ENCODE measurements around the gene PORCN.
"Not testable (repeated sequence)": the region's sequence is repeated elsewhere in the genome, so short reads cannot be mapped to it uniquely, and the experiment has no call there.

Gene PORCN

DNA sequence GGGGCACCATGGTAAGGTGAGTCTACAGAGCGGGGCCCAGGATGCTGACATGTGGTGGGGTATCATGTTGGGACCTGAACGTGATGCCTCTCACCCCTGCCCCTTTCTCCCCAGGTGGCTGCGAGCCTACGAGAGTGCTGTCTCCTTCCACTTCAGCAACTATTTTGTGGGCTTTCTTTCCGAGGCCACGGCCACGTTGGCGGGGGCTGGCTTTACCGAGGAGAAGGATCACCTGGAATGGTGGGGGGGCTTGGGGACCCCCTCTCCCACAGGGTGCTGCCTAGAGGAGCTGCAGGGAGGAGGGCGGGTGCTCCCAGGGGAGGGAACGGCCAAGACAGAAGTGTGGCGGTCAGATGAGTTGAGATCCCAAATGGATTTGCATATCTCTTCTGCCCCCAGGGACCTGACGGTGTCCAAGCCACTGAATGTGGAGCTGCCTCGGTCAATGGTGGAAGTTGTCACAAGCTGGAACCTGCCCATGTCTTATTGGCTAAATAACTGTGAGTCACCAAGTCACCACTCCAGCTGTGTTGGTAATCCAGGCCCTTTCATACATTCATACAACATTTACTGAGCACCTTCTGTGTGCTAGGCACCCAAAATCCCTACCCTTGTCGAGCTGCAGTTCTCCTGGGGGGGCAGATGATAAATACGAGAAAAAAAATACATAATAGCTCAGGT is 5.5 kb downstream of the PORCN start:
- DNase-seq, result no peak

- no peak for DNase-seq
Measured at GRCh38 chrX:48514868-48515460, 6.2 kb downstream of the PORCN start.

DNA sequence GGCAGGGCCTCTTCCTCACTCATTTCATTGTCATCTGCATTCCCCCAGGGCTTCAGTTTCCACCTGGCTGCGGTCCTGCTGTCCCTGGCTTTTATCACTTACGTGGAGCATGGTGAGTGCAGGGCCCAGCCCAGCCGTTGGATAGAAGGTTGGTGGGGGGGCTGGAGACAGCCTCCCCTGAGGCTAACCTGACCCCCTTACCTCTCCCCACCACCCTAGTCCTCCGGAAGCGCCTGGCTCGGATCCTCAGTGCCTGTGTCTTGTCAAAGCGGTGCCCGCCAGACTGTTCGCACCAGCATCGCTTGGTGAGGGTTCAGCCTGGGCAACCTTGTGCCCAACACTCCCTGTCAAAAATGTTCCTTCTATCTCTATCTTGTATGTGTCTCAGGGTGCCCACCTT is 7.0 kb downstream of the PORCN start:
- DNase-seq, result no peak

DNA sequence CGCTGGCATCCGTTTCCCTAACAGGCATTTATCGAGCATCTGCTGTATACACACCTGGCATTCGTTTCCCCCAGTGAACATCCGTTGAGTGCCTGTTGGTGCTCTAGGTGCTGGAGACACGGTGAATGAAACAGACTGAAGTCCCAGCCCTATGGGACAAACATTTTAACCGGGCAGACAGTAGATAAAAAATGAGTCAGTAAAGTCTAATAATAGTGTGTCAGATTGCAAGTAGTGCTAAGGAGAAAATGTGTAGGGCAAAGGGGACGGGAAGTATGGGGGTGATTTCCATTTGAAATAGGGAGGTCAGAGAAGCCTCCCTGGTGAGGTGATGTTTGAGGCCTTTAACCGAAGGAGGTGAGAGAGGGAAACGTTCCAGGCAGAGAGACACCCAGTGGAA is 7.5 kb downstream of the PORCN start:
- no peak for DNase-seq

DNA sequence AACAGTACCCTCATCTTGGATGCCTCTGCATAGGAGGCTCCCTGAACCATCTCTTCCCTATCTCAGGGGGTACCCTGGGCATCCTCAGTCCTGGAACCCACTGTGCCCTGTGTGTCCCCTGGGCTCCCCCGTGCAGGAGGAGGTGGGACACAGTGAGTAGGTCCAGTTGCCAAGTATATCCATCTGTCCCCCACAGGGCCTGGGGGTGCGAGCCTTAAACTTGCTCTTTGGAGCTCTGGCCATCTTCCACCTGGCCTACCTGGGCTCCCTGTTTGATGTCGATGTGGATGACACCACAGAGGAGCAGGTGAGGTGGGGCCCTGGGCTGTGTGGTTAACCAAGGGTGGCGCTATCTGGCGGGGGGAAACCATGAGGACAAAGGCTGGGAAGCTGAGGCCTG is 8.2 kb downstream of the PORCN start:
- no peak for DNase-seq

- not testable (repeated sequence) for DNase-seq
Measured at GRCh38 chrX:48519481-48519880, 10.7 kb downstream of the PORCN start.

DNA sequence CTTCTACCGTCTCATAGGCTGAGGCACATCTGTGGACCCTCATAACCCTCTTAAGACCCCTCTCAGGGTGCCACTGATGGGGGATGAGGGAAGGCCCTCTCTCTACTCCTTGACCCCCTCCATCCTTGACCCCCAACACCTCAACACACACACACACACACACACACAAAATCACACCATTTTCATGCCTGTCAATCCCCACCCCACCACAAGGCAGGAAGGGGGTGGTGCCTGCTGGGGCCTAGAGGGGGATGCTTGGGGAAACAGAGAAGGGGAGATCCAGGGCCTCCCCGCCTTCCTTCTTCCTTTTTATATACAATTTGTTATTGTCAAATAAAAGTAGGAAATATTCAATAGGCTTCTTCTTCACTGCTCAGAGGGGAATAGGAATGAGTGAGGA is 11.7 kb downstream of the PORCN start:
- peak; percentile 43 for DNase-seq

GRCh38 chrX:48520976-48521352 is 12.2 kb downstream of the PORCN start:
- peak; percentile 55 for DNase-seq

DNA sequence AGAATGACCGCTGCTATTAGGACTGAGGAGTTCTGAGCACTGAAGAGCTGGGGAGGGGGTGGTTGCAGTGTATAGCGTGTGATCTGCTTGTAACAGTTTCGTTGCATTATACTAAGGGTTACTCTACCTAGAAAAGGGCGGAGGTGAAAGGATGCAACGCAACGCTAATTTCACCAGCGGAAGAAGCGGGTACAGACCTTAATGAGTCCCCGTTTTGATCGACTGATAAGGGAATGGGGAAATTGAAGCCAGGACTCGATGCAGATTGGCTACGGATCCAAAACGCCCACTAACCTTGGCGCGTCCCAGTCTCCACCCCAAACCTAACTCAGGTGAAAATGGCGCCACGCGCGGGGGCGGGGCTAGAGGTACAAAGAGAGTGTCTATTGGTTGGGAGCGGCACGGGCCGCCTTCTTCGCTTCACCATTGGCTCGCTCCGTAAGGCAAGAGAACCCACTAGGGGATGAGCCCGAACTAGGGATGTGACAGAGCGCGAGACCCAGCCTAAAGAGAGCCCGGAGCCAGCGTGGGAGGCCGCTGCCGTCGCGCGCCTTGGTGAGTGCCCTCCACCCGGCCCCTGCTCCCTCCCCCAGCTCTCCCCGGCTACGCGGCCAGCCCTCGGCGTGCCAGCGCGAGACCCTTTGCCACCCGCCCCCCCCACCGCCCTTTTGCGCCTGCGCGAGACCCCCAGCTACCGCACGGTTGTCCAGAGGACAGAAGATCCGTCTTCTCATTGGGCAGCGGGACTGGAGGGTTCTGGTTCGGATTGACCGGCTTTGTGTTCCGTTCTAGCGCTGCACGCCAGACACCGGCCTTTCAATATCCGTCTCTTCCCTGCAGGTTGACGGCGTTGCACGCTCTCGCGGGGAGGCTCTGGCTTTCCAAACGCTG is 12.8 kb downstream of the PORCN start, which contains the start of gene EBP:
EBP (plus strand) TSS at position 456 of the 891 bp plus-strand sequence. CDS start 1,964 bp downstream, outside the sequence.
- peak; percentile 97 for DNase-seq

DNA sequence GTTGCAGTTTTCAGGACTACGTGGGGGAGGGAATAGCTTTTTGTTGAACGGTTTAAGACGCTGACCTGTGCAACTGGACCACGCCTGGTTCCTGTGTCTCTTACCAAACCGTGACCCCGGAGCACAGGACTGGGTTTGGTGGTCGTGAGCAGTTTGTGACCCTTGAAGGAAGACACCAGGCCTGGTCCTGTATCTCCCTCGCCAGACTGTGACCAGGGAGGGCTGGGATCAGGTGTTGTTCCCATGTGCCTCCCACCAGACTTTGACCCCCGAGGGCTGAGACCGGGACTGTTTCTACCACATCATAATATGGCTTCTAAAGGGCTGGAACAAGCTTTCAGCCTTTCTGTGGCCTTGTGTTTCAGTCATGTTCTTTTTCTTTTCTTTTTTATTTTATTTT is 13.5 kb downstream of the PORCN start:
- DNase-seq, result no peak

GRCh38 chrX:48523682-48524081 is 14.9 kb downstream of the PORCN start:
- DNase-seq, result no peak

GRCh38 chrX:48525853-48526252 is 17.1 kb downstream of the PORCN start:
- not testable (repeated sequence) for DNase-seq

GRCh38 chrX:48530736-48531135 is 21.9 kb downstream of the PORCN start:
- no peak for DNase-seq

- DNase-seq, result peak; percentile 55
Measured at GRCh38 chrX:48531358-48531959, 22.7 kb downstream of the PORCN start.

DNA sequence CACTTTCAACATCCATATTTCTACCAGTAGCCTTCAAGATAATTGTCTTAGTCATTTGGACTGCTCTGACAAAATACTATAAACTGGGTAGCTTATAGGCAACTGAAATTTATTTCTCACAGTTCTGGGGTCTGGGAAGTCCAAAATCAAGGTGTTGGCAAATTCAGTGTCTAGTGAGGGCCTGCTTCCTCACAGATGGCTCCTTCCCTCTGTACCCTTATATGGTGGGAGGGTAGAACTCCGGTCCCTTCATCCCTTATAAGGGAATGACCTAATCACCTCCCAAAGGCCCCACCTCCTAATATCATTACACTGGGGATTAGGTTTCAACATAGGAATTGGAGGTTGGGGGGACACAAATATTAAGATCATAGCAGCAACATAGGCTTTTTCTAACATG is 23.4 kb downstream of the PORCN start:
- DNase-seq, result no peak

GRCh38 chrX:48533165-48533564 is 24.4 kb downstream of the PORCN start:
- DNase-seq, result no peak

DNA sequence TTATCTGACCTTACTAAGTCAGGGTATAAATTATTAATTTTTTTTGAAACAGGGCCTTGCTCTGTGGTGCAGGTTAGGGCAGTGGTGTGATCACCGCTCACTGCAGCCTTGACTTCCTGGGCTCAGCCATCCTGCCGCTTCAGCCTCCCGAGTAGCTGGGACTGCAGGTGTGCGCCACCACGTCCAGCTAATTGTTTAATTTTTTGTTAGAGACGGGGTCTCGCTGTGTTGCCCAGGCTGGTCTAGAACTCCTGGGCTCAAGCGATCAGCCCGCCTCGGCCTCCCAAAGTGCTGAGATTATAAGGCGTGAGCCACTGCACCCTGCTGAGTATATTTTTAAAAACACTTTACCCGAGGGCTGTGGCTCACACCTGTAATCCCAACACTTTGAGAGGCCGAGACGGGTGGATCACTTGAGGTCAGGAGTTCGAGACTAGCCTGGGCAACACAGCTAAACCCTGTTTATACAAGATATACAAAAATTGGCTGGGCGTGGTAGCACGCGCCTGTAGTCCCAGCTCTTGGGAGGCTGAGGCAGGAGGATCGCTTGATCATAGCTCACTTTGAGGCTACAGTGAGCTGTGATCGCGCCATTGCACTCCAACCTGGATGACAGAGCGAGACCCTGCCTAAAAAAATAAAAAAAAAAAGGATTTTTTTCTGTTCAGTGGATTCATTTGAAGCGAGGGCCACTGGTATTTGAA is 30.0 kb downstream of the PORCN start:
- no peak for DNase-seq

DNA sequence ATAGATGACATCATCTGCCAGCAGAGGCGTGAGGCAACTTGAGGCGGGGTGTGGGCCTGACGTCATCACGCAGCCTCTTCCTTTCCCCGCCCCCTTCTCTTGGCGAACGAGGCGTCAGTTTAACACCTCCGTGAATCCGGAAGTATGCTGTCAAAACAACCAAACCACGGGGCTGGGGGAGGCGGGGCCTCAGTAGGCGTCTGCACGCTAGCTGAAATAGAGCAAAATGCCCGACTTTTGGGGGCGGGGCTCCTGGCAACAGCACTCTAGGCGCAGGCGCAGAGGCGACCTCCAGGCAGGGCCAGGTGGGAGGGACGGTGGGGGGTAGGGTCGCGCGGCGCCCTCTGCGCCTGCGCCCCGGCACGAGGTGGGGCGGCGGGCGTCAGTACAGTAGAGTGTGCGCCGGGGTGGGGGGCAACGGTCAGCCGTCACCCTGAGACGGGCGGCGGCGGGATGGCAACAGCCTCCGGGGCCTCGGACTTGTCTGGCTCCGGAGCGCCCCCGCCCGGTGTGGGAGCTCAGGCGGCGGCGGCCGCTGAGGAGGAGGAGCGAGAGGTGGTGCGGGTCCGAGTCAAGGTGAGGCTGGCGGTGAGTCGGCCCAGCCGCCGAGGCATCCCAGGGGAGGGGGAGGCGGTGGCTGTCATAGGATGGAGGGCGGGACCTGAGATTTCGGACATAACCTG is 30.7 kb downstream of the PORCN start, which contains the start of gene TBC1D25:
TBC1D25 (plus strand) TSS at position 370 of the 683 bp plus-strand sequence; CDS start at position 454, 84 bp downstream.
- DNase-seq, result peak; percentile 98

DNA sequence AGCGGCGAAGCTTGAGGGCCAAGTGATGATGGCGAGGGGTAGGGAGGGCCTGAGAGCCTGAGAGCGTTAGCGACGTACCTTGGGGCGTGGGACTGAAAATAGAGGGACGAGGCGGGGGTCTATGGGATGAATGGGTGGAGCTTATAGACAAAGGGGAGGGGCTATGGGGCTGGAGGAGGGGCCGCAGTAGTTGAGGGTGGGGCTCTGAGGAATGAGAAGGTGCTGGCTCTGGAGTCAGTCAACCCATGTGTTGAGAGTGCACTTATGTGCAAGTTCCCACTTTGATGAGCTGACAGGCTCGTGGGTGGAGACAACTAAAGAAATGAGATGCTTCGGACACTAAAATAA is 31.2 kb downstream of the PORCN start:
- DNase-seq, result peak; percentile 64

DNA sequence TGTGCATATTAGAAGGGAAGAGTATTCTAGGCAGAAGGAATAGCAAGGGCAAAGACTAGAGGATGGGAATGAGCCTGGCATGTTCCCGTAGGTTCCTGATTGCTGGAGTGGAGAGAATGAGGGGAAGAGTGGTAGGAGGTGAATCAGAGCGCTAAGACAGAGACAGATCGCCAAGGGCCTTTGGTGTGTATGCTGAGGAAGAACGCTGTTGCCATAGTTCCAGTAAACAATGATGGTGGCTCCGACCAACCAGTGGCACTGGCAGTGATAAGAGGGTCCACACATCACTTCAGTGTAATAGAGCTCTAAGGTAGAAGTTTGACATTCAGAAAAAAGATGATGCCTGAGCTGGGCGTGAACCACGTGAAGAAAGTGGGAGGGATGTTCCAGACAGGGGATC is 31.7 kb downstream of the PORCN start:
- no peak for DNase-seq

DNA sequence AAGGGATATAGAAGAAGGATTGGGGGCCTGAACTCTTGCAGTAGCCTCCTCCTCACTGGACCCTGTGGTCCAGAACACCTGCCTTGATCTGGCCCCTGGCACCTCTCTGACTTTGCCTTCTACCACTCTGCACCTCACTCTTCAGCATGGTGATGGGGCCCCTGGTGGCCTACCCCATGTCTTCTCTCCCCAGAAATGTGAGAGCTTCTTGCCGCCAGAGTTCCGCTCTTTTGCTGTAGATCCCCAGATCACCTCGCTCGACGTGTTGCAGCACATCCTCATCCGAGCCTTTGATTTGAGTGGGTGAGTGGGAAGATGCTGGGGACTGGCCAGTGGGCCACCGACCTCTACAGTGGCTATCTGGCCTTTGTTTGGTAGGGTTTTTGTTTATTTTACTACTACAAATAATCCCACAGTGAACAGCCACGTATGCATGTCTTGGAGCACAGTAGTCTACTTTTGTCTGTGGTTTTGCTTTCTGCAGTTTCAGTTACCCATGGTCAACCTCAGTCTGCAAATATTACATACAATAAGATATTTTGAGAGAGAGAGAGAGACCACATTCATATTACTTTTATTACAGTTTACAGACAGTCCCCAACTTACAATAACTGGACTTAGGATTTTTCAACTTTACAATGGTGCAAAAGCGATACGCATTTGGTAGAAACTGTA is 32.5 kb downstream of the PORCN start:
- no peak for DNase-seq
